Activated T-cell treated with anti-CD3 and anti-CD28 coated beads for 4 hours (primary cell): ENCODE data around the gene DYRK1A.
"Not testable (repeated sequence)": the region's sequence is repeated elsewhere in the genome, so short reads cannot be mapped to it uniquely, and the experiment has no call there.

Experiments
- DNase-seq: peaks from one replicate; pipeline ENCODE4 v3.0.0-alpha.2; 2020

DYRK1A gene

GRCh38 chr21:37496972-37497371 is 130.4 kb downstream of the DYRK1A start:
- no peak for DNase-seq

DNA sequence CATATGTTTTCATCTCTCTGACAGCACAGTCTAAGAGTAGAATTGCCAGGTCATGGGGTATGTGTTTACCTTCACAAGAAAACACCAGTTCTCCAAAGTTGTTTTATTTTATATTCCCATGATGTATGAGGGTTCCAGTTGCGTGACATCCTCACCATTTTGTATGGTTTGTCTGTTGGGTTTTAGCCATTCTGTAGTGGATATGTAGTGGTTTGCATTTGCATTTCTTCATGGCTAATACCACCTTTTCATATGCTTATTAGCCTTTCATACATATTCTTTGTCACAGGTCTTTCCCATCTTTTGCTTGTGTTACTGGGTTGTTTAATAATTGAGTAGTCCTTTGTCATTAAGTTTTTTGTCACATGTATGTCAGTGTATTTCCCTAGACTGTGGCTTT is 132.1 kb downstream of the DYRK1A start:
- DNase-seq = no peak

- no peak for DNase-seq
Observed at GRCh38 chr21:37502947-37503346, 136.4 kb downstream of the DYRK1A start.

- no peak for DNase-seq
Observed at GRCh38 chr21:37503848-37504467, 137.4 kb downstream of the DYRK1A start.

DNA sequence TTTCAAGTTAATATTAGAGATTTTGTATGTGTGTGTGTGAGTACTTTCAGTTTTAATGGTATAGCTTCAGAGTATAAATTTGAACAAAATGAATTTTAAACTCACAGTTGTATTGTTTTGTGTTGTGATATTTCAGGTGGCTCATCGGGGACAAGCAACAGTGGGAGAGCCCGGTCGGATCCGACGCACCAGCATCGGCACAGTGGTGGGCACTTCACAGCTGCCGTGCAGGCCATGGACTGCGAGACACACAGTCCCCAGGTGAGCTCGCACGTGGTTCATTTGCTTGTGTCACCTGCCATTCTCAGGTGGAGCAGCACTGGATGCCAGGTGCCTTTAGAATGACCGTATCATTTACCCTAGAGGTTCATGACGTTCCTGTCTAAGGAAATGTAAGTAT is 139.4 kb downstream of the DYRK1A start:
- DNase-seq = no peak

- no peak for DNase-seq
Observed at GRCh38 chr21:37507716-37508115, 141.1 kb downstream of the DYRK1A start.

- DNase-seq = no peak
Observed at GRCh38 chr21:37508341-37508740, 141.8 kb downstream of the DYRK1A start.

- no peak for DNase-seq
Observed at GRCh38 chr21:37509802-37510393, 143.3 kb downstream of the DYRK1A start.

DNA sequence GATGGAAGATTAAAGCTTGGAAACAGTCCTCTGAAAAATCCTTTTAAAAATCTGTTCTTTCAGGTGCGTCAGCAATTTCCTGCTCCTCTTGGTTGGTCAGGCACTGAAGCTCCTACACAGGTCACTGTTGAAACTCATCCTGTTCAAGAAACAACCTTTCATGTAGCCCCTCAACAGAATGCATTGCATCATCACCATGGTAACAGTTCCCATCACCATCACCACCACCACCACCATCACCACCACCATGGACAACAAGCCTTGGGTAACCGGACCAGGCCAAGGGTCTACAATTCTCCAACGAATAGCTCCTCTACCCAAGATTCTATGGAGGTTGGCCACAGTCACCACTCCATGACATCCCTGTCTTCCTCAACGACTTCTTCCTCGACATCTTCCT is 145.3 kb downstream of the DYRK1A start:
- DNase-seq = no peak

DNA sequence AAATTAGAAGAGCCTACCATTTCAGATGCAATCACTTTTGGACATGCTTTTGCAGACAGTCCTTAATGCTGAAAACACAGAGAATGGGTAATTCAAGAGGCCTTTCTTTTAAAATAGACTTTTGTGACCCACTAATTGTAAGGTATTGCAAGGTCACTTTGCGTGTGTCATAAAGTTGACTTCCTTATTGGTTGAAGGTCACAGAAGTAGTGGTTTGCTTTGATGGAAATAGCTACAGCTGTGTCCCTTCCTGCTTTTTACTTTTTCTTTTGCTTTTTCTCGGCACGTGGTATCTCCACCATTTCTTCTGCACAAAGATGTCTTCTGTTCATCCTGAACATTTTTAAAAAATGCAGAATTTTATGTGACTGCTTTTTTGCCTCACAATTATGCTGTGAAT is 146.8 kb downstream of the DYRK1A start:
- DNase-seq = no peak

DNA sequence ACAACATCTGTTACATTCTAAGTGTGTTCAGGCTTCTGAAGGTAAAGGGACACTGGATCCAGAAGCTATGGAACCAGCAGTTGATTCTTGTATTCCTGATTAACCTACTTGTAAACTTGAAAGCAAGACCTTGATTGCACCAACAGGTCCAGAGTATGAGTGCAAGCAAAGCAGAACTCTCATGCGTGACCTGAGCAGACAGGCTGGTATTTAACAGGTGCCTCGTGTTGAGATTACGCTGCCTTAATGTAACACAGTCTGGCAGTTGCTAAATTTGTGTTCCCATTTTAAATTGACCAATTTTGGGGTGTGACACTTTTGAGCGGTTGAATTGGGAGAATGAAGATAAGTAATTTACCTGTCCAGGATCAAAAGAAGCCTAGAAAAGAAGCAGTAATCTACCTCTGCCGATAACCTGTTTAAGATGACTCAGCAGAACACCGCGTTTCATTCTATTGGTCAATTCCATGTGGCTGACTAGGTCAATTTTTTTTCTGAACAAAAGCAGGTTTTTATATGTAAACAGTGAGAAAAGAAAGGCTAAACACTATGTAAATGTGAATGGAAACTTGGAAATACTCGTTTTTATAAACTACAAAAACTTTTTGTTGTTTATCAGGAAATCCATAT is 147.6 kb downstream of the DYRK1A start:
- no peak for DNase-seq

DNA sequence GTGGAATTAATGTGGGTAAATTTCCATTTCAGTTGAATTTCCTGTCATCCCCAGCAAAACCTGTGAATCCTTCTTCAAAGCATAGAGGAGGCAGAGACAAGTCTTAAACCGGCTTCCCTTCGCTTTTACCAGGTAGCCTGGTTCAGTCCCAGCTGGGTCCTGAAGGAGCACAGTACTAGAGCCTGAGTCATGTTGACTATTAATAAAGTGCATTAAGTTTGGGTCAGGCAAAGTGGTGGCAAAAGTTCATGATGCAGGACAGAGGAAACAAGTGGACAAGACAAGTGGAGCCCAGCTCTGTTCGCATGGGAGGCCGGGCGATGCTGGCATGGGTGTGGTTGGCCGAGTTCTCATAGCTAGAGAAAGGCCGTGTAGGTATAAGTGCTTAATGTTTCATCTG is 150.4 kb downstream of the DYRK1A start:
- DNase-seq = no peak

DNA sequence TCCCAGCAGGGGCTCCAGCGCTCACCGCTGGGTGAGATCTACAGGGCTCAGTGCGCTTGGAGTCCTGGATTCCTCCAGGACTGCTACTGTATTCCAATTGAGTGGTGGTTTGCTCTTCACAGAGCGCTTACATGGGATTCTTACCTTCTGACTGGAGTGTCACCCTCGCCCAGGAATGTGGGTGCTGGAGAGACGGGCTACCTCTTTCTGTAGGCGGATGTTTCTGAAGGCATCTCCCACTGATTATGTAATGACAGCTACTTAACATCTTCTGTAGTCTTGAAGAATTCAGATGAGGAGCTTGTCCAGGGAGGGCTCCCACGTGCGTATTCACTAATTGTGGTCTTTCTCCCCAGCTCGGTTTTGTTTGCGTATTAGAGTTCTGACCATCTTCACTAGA is 154.2 kb downstream of the DYRK1A start:
- no peak for DNase-seq

GRCh38 chr21:37521658-37522057 is 155.1 kb downstream of the DYRK1A start:
- no peak for DNase-seq

GRCh38 chr21:37522641-37523295 is 156.2 kb downstream of the DYRK1A start:
- DNase-seq = no peak

GRCh38 chr21:37524944-37525343 is 158.4 kb downstream of the DYRK1A start:
- not testable (repeated sequence) for DNase-seq

DNA sequence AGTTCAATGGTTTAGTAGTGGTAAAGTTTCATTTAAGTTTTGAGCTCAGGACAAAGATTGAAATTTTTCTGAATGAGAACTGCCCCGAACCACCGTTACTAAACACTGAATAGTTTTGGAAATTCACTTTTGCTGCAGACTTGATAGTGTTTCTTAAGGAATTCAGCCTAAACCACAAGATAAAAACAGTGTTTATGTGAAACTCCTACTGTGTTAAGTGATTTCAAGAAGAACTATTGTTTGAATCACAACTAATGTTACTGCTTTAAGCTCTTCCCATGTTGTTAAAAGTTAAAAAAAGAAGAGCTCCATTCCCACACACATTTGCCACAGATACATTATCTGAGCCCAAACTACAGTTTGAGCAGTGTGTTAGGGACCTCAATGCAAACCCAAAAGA is 159.2 kb downstream of the DYRK1A start:
- no peak for DNase-seq

GRCh38 chr21:37527103-37527502 is 160.5 kb downstream of the DYRK1A start:
- DNase-seq = no peak

GRCh38 chr21:37527716-37528115 is 161.1 kb downstream of the DYRK1A start:
- no peak for DNase-seq

DNA sequence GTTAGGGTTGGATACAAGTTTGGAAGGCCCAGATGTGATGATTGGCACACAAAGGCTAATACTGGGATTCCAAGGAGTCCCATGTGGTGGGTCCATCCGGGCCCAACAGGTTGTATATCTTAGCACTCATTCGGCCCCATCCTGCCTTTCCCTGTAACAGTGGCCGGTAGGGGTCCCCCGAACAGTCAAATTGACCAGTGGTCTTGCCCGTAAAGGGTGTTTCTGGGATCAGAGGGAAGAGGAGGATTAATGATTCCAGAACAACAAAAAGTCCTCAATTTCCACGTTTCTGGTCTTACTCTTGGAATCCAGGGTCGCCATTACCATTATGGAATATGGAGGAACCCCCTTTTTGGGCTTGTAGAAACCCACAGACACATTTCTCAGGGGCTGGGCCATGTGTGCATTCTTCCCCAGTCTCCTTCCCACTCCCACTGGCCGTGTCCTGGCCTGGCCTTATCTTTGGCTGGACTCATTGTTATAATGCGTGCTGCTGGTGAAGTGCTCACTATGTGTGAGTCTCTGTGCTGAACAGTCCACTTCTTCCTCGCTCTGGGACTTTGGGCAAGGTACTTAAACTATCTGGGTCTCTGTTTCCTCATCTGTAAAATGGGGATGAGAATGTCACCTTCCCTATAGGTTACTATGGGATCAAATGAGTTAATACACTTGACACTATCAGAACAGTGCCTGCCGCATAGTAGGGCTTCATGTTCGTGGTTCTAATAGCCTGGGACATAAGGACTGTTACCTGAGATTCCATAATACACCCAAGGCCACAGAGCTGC is 161.8 kb downstream of the DYRK1A start:
- DNase-seq = no peak

DNA sequence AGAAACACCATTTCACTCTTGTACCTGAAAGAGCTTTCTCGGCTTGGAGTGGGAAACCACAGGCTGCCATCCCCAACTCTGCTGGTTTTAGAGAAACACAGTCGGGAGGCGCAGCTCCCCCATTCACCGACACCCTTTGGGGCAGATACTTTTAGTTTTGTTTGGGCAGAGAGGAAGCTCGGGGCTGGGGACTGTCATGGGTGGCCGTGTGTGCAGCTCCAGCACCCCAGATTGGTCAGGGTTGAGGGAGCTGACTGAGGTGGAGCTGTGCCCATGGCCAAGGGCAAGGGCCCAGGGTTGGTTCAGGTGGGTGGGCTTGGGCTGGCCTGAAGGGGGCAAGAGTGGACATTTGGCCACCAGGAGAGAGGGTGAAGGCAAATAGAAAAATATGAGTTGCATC is 163.1 kb downstream of the DYRK1A start:
- DNase-seq = no peak

DNA sequence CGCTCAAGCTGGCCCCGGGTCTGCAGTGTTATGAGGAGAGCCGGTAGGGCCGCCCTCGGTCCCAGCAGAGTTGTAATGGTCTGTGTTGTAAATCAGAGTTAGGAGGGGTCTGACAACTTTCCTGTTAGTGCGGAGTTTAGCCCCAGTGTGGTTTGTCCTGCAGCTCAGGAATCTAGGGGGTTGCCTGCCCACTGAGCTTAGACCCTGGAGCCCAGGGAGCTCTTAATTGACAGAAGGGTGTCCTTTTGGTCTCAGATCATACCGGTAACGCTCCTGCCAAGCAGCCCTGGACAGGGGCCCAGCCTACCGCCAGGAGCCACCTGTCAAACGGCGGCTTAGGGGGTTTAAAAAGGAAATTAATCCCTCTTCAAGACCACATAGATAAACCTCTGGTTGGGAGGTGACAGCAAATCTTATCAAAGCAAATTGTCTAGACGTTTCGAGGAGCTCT is 164.4 kb downstream of the DYRK1A start:
- no peak for DNase-seq

DNA sequence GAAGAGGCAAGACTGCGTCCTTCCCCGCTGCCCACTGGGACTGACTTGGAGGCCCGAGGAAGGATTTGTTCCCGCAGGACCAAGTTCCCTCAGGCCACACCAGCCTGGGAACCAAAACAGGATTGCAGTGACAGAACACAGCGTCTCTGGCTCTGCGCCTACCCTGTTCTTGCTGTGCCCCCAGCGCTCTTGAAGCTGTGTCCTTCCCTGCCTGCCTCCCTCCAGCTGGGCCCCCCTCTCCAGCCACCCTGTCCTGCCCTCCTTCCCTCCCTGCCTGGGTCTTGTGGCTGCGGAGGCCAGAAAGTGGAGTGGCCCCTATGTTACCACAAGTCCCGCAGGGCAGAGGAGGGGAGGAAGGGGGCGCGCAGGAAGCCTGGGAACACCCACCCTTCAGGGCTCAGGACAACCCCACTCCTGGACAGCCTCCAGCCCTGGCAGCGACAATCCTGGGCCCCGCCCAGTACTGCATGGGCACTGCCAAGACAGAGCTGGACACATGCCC is 164.9 kb downstream of the DYRK1A start:
- no peak for DNase-seq
